Adrenal gland (tissue), 5 donors: Measurements from ENCODE around the gene IQGAP2.

ENCODE experiments used
- CTCF ChIP-seq, 6 experiments: fragments of 450-650 bp in 4 of 6; fragments of 200-600 bp in 2 of 6; sonication (generic) in 1 of 6; IDR thresholded peaks; 1 replicate in 5 of 6; 2 replicates in 1 of 6; pipeline versions ENCODE4 v1.5.1 to v1.8.0; 2016 to 2021; ENCODE audit warnings: antibody characterized with exemption in 6 of 6, mild to moderate bottlenecking in 2 of 6, moderate library complexity in 1 of 6
- POLR2A ChIP-seq, 2 donors: fragments of 450-650 bp; IDR thresholded peaks; one replicate each; pipeline ENCODE4 v1.6.1; 2017; ENCODE audit warnings: antibody characterized with exemption in 2 of 2, mild to moderate bottlenecking in 2 of 2, moderate library complexity in 1 of 2
- donor health status: DM: no; HTN: no; CAD: no.

GRCh38 chr5:76493190-76493837 lies 90.2 kb downstream of the IQGAP2 start:
- no peak for TF ChIP-seq CTCF (IDR thresholded peaks at IDR 0.05)
- TF ChIP-seq POLR2A (IDR thresholded peaks at IDR 0.05), result no peak
